HepG2 (cell line): ENCODE measurements around the gene AP3B1.

Experiments
- AKAP8 ChIP-seq: sonication (generic); formaldehyde crosslinking; IDR thresholded peaks from 2 replicates; pipeline ENCODE4 v1.5.1; 2020; ENCODE audit warnings: mild to moderate bottlenecking, missing genetic modification reagents
- CBX5 ChIP-seq: sonication (generic); formaldehyde crosslinking; IDR thresholded peaks from 2 replicates; pipeline ENCODE4 v1.4.0; 2020; ENCODE audit warnings: missing genetic modification reagents, borderline replicate concordance
- NFYC ChIP-seq: IDR thresholded peaks from 2 replicates; pipeline ENCODE4 v1.6.1; 2016; ENCODE audit warnings: missing genetic modification reagents, missing compliant biosample characterization
- TGIF2 ChIP-seq: IDR thresholded peaks from 2 replicates; pipeline ENCODE4 v1.6.1; 2016; ENCODE audit warnings: control low read depth, missing compliant biosample characterization
- ZNF24 ChIP-seq: fragments of 450-650 bp; IDR thresholded peaks from 2 replicates; pipeline ENCODE4 v1.6.1; 2017; ENCODE audit warnings: antibody characterized with exemption, mild to moderate bottlenecking
- ZNF850 ChIP-seq: sonication (generic); formaldehyde crosslinking; conservative IDR thresholded peaks from 2 replicates; pipeline ENCODE4 v1.9.0; 2021; ENCODE audit warnings: mild to moderate bottlenecking, missing genetic modification reagents
- TF ChIP-seq, protein P1 (sequence below): sonication (generic); formaldehyde crosslinking; IDR thresholded peaks from 2 replicates; pipeline ENCODE4 v1.5.0; 2020; ENCODE audit warnings: mild to moderate bottlenecking, missing genetic modification reagents, moderate library complexity

DNA sequence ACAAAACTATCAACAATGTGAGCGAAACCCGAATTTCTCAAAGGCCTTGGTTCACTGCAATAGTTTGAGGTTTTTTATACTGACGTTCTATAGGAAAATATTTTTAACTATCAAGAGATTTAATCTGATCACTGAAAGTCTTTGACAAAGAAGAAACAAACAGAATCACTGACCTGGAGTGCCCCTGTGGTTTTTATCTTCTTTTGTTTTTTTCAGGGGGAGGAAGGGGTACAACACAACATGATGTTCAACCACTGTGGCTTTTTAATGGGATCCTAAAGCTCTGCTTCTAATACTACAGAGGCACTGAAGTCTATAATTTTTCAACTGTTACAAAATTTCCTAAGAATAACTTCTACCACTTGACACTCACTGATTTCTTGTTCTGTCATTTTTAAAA lies 185.9 kb downstream of the AP3B1 start:
- TF ChIP-seq ZNF850 (CRISPR knock-in tag) = no peak
- TF ChIP-seq, protein P1, sequence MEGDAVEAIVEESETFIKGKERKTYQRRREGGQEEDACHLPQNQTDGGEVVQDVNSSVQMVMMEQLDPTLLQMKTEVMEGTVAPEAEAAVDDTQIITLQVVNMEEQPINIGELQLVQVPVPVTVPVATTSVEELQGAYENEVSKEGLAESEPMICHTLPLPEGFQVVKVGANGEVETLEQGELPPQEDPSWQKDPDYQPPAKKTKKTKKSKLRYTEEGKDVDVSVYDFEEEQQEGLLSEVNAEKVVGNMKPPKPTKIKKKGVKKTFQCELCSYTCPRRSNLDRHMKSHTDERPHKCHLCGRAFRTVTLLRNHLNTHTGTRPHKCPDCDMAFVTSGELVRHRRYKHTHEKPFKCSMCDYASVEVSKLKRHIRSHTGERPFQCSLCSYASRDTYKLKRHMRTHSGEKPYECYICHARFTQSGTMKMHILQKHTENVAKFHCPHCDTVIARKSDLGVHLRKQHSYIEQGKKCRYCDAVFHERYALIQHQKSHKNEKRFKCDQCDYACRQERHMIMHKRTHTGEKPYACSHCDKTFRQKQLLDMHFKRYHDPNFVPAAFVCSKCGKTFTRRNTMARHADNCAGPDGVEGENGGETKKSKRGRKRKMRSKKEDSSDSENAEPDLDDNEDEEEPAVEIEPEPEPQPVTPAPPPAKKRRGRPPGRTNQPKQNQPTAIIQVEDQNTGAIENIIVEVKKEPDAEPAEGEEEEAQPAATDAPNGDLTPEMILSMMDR (CRISPR knock-in tag) = no peak
- TF ChIP-seq CBX5 (CRISPR knock-in tag) = no peak
- no peak for TF ChIP-seq ZNF24
- TF ChIP-seq AKAP8 (CRISPR knock-in tag) = no peak
- TF ChIP-seq NFYC (CRISPR knock-in tag) = no peak
- TF ChIP-seq TGIF2 (CRISPR knock-in tag) = no peak
